Skin epidermis (tissue), 12 donors: Measurements from ENCODE around the gene OR51A7.
"Not testable (repeated sequence)": the region's sequence is repeated elsewhere in the genome, so short reads cannot be mapped to it uniquely, and the experiment has no call there.

Experiments used
- H3K27ac ChIP-seq, 21 experiments: fragments of 200-600 bp; sonication (generic) in 11 of 21; one replicate each; pipeline ENCODE4 v1.5.0; 2020; ENCODE audit warnings: mild to moderate bottlenecking in 3 of 21, inconsistent platforms in 2 of 21, moderate library complexity in 2 of 21
- H3K4me3 ChIP-seq, 7 experiments: fragments of 200-600 bp; sonication (generic) in 2 of 7; one replicate each; pipeline ENCODE4 v1.5.0; 2020; ENCODE audit warnings: inconsistent platforms in 2 of 7, mild to moderate bottlenecking in 2 of 7, moderate library complexity in 1 of 7

The OR51A7 gene

DNA sequence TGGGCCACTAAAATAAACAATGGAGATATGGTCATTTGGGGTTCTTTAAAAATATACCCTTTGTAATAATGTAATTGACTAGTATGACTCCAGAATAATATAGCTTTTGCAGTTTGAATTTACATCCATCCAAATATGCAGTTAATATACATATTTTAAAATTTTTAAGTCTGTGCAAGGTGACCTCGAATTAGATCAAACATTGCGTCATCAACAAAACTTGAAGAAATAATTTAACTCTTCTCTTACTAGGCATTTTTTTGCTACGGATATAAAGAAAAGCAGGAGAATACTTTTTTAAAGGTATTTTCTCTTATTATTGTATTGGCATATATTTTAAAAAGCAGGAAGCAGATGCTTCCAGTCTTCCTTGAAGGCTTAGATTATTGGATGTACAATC is 33.2 kb downstream of the OR51A7 start:
- no peak overlapping the region for H3K27ac ChIP-seq

DNA sequence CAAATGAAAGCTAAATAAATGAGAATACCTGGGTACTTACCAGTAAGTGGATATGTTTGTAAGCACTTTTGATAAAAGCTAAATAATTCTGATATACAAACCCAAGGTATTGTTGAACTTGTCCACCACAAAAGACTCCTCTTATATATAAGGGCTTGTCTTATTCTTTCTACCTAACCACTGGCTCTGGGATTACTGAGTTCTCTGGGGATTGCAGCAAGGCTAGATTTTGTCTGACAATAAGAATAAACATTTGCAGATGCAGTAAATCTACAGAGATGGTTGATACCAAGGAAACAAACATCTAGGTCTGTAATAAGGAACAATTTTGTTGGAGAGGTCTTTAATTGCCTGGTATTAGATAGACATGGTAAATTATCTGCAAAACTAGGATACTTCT is 43.9 kb downstream of the OR51A7 start, which contains the start of gene OR51A4:
Gene OR51A4, minus strand, starts transcription at position 101 of the 400 bp plus-strand sequence. CDS start 505 bp downstream, outside the sequence.
- Histone ChIP-seq H3K27ac (no peak within 1 kb of the TSS), H3K4me3 (no peak within 1 kb of the TSS)

More for the DNA sequence above, 33.2 kb downstream of the OR51A7 start:
- no peak overlapping the region for H3K4me3 ChIP-seq

DNA sequence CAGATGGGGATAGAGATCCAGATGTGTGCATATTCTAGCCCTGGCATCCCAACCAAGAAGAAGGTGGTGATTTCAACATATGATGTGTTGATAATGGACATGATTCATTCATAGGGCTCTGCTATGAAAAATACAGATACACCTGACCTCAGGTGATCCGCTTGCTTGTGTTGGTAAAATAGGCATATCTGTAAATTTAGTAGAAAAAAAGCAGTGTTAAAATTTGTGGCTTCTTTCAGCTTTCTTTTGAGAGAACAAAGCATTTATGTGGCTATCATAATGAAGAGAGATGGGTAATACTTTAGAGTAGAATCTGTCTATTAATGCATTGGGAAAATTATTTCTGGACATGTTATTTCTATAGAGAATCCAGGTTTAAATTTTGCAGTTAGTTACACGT is 52.0 kb downstream of the OR51A7 start, which contains the start of gene OR51A2:
Gene OR51A2, minus strand, starts transcription at position 101 of the 400 bp plus-strand sequence. Its CDS starts 0 bp downstream, at position 101.
- not testable (repeated sequence) for H3K4me3 ChIP-seq, H3K27ac ChIP-seq

- Histone ChIP-seq H3K4me3 (no peak overlapping the region), H3K27ac (no peak overlapping the region)
Measured at GRCh38 chr11:4957396-4957795, 53.8 kb downstream of the OR51A7 start.
